Measurements from ENCODE around the gene SORL1.
"Not testable (repeated sequence)": the region's sequence is repeated elsewhere in the genome, so short reads cannot be mapped to it uniquely, and the experiment has no call there.

The SORL1 gene, protein sequence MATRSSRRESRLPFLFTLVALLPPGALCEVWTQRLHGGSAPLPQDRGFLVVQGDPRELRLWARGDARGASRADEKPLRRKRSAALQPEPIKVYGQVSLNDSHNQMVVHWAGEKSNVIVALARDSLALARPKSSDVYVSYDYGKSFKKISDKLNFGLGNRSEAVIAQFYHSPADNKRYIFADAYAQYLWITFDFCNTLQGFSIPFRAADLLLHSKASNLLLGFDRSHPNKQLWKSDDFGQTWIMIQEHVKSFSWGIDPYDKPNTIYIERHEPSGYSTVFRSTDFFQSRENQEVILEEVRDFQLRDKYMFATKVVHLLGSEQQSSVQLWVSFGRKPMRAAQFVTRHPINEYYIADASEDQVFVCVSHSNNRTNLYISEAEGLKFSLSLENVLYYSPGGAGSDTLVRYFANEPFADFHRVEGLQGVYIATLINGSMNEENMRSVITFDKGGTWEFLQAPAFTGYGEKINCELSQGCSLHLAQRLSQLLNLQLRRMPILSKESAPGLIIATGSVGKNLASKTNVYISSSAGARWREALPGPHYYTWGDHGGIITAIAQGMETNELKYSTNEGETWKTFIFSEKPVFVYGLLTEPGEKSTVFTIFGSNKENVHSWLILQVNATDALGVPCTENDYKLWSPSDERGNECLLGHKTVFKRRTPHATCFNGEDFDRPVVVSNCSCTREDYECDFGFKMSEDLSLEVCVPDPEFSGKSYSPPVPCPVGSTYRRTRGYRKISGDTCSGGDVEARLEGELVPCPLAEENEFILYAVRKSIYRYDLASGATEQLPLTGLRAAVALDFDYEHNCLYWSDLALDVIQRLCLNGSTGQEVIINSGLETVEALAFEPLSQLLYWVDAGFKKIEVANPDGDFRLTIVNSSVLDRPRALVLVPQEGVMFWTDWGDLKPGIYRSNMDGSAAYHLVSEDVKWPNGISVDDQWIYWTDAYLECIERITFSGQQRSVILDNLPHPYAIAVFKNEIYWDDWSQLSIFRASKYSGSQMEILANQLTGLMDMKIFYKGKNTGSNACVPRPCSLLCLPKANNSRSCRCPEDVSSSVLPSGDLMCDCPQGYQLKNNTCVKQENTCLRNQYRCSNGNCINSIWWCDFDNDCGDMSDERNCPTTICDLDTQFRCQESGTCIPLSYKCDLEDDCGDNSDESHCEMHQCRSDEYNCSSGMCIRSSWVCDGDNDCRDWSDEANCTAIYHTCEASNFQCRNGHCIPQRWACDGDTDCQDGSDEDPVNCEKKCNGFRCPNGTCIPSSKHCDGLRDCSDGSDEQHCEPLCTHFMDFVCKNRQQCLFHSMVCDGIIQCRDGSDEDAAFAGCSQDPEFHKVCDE (N-terminal part only)
- long read RNA-seq, donor 1, transcript SORL1-205 (2 exons, 1,765 nt) = major isoform, 11 of 11 reads
- long read RNA-seq, donor 1, partial matches to known transcripts = 0 of 11 reads
- long read RNA-seq, donor 1, other reads (novel, unspliced or antisense) = 0 of 11 reads
- long read RNA-seq, donor 2, full-length matches to known transcripts = 8 of 8 reads
- long read RNA-seq, donor 2, partial matches to known transcripts = 0 of 8 reads
- long read RNA-seq, donor 2, other reads (novel, unspliced or antisense) = 0 of 8 reads
- long read RNA-seq, donor 3, transcript SORL1-205 (2 exons, 1,765 nt) = major isoform, 21 of 49 reads
- long read RNA-seq, donor 3, partial matches to known transcripts = 28 of 49 reads
- long read RNA-seq, donor 3, other reads (novel, unspliced or antisense) = 0 of 49 reads
- long read RNA-seq, donor 4, transcript SORL1-205 (2 exons, 1,765 nt) = major isoform, 30 of 31 reads
- long read RNA-seq, donor 4, partial matches to known transcripts = 0 of 31 reads
- long read RNA-seq, donor 4, other reads (novel, unspliced or antisense) = 0 of 31 reads
- long read RNA-seq, donor 5, transcript SORL1-205 (2 exons, 1,765 nt) = major isoform, 28 of 28 reads
- long read RNA-seq, donor 5, partial matches to known transcripts = 0 of 28 reads
- long read RNA-seq, donor 5, other reads (novel, unspliced or antisense) = 0 of 28 reads
- long read RNA-seq, donor 6, full-length matches to known transcripts = 27 of 27 reads
- long read RNA-seq, donor 6, partial matches to known transcripts = 0 of 27 reads
- long read RNA-seq, donor 6, other reads (novel, unspliced or antisense) = 0 of 27 reads
- long read RNA-seq, donor 7, full-length matches to known transcripts = 10 of 10 reads
- long read RNA-seq, donor 7, partial matches to known transcripts = 0 of 10 reads
- long read RNA-seq, donor 7, other reads (novel, unspliced or antisense) = 0 of 10 reads
- long read RNA-seq, donor 8, transcript SORL1-205 (2 exons, 1,765 nt) = major isoform, 12 of 35 reads
- long read RNA-seq, donor 8, partial matches to known transcripts = 23 of 35 reads
- long read RNA-seq, donor 8, other reads (novel, unspliced or antisense) = 0 of 35 reads

- peak; percentile 90 for DNase-seq
Measured at GRCh38 chr11:121451986-121452608, at the start of gene SORL1. Gene SORL1 (plus strand): TSS chr11:121452314. CDS start chr11:121452332, 18 bp downstream.

DNA sequence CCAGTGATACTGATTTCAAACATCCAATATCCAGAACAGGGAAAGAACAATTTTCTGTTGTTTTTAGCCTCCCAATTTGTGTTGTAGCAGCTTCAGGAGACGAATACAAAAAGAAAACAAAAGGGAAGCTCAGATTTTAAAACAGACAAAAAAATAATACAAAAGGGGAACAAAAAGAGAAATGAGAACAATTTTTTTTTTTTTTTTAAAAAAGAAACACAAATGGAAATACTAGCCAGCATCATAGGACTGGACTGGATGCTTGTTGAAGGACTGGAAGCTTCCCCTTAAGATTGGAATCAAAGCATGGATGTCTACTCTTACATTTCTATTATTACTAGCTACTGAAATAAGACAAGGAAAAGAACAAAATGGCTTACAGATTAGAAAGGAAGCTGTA lies 46.5 kb upstream of the SORL1 start:
- no peak for DNase-seq

- DNase-seq = no peak
Measured at GRCh38 chr11:121406291-121406690, 45.8 kb upstream of the SORL1 start.

- DNase-seq = no peak
Measured at GRCh38 chr11:121408830-121409229, 43.3 kb upstream of the SORL1 start.

DNA sequence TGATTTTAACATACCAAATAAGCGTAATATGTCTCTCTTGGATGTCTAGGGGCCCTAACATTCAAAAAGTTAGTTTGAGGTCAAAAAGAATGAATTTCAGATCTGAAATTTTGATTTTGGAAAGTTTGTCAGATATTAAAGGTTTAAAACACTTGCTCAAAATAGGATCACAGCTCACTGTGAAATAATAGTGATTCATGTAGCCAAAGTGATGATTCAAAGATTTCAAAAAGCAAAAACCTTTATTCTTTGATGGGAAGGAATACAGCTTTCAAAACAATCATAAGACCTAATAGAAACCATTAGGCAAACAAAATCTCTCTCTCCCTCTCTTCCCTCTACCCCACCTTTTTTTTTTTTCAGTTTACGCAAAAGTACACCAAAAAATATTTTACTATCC lies 42.1 kb upstream of the SORL1 start:
- DNase-seq = not testable (repeated sequence)

- not testable (repeated sequence) for DNase-seq
Measured at GRCh38 chr11:121411330-121411729, 40.8 kb upstream of the SORL1 start.

- DNase-seq = no peak
Measured at GRCh38 chr11:121412000-121412587, 40.0 kb upstream of the SORL1 start.

- no peak for DNase-seq
Measured at GRCh38 chr11:121412711-121413415, 39.3 kb upstream of the SORL1 start.

DNA sequence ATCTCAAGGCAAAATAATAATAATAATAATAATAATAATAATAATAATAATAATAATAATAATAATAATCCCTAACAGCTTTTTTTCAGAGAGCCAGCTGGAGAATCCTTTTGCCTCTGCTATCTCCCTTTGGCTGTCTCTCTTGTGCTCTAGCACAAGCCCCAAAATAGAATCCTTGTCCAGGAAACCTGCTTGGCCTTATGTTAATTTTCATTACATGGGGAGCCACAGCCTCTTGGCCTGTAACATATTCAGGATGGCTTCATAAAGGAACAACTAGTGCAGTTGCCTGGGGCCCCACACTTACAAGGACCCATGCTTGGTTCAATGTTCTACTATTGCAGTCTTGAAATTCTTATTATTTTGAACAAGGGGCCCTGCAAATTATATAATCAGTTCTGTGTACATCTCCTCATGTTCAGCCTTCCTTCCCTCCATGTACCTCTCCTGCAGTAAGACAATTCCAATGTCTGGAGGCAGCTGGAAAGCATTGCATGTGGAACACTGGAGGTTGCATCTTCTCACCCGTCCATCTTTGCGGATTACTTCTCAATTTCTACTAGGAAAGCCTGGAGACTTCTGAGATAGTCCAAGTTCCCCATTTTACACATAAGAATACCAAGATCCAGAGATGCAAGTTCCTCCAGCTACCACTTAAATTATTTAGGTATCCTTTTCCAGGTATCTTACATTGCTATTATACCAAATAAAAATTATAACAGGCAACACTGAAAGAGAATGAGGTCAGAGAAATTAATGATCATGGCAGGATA lies 37.8 kb upstream of the SORL1 start:
- DNase-seq = no peak

DNA sequence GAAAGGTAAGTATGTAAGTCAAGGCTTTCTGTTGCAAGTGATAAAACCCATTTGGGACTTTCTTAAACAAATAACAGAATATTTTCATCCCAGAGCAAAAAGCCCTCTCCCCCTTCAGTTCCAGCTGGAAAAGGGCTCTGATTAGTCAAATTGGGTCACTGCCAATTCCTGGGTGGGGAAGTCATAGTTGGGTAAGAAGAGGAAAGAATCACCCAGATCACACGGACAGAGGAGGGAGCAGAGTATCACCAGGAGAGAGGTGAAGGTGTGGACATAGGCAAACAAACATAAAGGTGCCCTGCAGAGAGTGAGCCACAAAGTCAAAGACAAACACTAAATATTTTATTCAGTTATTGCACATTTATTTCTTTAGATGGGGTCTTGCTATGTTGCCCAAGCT lies 36.3 kb upstream of the SORL1 start:
- DNase-seq = no peak

GRCh38 chr11:121417055-121417551 lies 35.0 kb upstream of the SORL1 start:
- DNase-seq = no peak

- no peak for DNase-seq
Measured at GRCh38 chr11:121417607-121418006, 34.5 kb upstream of the SORL1 start.

DNA sequence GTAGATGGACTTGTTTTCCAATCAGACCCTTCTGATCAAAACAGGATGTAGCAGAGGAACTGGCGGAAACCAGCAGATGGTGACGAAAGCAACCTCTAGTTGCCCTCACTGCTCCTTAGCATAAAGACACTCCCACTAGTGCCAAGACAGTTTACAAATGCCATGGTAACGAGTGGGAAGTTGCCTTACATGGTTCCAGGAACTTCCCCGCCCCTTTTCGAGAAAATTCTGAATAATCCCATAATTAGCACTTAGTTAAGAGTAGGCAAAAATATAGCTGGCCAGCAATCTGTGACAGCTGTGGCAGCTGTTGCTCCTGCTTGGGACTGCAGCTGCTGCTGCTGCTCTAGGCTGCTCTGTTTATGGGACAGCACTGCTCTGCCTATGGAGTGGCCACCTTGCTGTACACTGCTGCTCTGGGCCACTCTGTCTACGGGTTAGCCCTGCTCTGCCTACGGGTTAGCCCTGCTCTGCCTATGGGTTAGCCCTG lies 33.4 kb upstream of the SORL1 start:
- DNase-seq = no peak

GRCh38 chr11:121419836-121420235 lies 32.3 kb upstream of the SORL1 start:
- DNase-seq = no peak

- DNase-seq = no peak
Measured at GRCh38 chr11:121420398-121420797, 31.7 kb upstream of the SORL1 start.

DNA sequence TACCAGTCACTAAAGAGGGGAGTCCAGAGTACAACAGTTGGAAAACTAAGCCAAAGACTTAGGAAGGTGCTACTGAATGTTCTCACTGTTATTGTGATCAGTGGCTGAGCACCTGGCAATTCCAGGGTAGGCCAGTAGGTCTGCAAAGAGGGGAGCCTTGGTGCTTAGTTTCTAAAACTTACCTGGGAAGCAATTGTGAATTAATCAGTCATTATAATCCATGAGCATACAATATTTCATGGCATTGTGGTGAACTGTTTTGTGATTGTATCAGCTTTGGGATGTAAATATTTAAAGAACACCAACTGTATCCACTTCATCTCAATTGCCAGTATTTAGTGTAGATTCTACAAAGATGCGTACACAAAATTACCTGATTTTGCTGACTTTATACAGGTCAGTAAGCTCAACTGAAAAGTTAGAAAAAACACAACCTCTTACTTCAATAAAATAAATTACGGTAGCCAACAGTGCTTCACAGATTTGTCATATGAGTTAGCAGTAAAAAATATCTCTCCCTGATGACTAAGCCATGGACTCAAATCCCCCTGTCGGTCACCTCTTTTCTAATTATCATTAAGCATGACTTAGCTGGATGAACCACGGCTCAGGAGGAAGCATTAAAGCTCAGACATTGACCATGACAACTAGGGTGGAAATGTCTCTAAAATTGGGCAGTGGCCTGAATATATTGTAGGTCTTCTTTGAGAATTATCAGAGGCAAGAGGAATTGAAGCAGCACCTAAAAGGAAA lies 30.8 kb upstream of the SORL1 start:
- DNase-seq = no peak

Measured in right kidney (tissue), 9 donors.